Measurements from ENCODE around the gene ZNF488.

ZNF488 gene

GRCh38 chr10:47366731-47367460 is 17.2 kb downstream of the ZNF488 start:
- DNase-seq (ENCODE audit: low read depth in 2 of 2): no peak

GRCh38 chr10:47366181-47366631 is 17.9 kb downstream of the ZNF488 start:
- no peak for DNase-seq (ENCODE audit: low read depth in 2 of 2)

DNA sequence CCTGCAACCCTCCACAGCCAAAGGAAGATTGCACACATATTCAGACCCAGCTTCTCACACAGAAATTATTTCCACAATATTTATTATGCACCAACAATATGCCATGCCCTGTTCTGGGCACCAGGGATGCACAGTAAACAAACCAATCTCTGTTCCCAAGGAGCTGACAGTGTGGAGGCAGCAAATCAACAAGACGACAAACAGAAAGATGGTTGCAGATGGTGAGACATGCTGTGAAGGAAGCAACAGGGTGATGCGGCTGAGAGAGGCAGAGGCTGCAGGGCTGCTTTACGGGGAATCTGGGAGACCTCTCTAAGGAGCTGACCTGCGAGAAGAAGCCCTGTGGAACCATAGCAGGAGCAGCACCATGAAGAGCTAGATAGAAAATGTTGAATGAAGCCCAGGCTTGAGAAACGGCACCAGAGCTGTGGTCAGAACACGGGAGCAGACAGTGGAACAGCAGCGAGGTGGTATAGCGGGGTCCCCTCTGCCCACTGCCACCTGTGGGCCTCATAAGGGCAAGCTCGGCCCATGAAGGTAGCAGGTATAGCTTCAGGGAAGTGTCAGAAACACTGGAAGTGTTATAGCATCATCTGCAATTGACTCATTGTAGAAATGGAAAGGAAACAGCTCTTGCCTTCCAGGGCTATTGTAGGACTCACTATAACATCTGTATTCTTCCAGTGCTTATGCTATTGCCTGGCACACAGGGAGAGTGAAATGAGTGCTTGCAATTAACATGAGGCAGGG is 18.5 kb downstream of the ZNF488 start:
- no peak for DNase-seq (ENCODE audit: low read depth in 2 of 2)

DNA sequence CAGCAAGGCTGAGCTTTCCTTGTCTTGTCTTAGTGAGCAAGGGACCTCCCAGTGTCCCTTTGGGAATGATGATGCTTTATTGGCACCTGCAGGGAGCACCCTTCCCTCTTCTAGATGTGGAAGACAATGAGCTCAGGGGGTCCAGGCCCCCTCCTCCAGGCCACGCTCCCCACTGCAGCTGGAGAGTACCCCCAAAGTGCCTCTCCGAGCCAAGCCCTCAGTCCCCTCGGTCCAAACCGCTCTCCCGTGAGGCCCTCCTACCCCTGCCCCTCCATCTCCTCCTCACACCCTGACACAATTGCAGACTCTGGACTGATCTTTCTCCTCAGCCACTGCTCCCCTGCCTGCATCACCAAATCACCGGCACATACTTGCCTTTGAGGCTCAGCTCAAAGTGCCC is 19.2 kb downstream of the ZNF488 start:
- no peak for DNase-seq (ENCODE audit: low read depth in 2 of 2)

DNA sequence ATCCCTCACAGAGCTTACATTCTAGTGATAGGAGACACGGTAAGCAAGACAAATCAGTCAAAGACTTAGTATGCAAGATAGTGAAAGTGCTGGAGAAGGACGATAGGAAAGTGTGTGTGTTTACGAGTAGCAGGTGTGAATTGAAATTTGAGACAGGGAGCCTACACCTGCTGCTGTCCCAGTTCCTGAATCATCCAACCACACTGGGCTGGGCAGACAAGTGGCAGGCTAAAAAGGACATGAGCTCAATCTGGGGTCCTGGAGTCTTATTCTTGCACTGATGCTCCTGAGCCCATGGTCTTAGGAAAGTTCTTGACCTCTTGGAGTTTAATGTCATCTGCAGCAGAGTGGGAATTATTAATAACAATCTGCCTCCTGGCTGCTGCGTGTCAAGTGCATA is 19.7 kb downstream of the ZNF488 start:
- no peak for DNase-seq (ENCODE audit: low read depth in 2 of 2)

- DNase-seq (ENCODE audit: low read depth in 2 of 2): no peak
Observed at GRCh38 chr10:47363781-47364180, 20.3 kb downstream of the ZNF488 start.

DNA sequence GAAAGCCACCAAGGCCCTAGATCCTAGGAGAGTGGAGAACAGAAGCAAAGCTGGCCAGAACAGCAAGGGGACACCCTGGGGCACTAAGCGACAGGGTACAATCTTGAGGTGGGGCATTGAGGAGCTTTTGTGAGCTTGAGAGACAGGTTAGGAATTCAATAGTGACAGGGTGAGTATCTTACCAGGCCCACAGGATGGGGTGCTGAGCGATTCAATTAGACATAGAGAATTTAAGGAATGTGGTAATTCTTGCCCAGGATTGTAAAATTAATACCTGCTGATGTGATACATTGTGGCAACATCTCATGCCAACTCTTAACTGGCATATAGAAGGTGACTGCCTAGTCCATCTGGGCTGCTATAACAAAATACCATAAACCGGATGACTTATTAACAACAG is 21.9 kb downstream of the ZNF488 start:
- no peak for DNase-seq (ENCODE audit: low read depth in 2 of 2)

DNA sequence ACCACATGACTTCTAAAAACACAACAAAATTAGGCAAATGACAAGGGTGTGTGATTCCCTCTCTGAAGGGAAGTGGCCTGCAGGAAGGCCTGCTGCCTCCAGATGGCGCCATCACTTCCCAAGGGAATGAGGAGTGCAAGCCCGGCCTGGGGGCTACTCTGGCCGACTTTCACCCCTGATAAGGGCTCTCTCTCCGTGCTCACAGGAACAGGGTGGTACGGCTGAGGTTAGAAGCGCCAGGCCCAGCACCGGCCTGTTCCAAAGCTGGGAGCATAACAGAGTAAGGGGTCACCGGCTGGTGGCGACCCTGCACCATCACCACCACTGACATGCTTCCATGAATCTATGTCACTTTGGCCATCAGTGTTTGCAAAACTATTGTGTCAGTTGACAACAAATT is 22.8 kb downstream of the ZNF488 start:
- DNase-seq (ENCODE audit: low read depth in 2 of 2): no peak

- no peak for DNase-seq (ENCODE audit: low read depth in 2 of 2)
Observed at GRCh38 chr10:47360419-47361040, 23.6 kb downstream of the ZNF488 start.

DNA sequence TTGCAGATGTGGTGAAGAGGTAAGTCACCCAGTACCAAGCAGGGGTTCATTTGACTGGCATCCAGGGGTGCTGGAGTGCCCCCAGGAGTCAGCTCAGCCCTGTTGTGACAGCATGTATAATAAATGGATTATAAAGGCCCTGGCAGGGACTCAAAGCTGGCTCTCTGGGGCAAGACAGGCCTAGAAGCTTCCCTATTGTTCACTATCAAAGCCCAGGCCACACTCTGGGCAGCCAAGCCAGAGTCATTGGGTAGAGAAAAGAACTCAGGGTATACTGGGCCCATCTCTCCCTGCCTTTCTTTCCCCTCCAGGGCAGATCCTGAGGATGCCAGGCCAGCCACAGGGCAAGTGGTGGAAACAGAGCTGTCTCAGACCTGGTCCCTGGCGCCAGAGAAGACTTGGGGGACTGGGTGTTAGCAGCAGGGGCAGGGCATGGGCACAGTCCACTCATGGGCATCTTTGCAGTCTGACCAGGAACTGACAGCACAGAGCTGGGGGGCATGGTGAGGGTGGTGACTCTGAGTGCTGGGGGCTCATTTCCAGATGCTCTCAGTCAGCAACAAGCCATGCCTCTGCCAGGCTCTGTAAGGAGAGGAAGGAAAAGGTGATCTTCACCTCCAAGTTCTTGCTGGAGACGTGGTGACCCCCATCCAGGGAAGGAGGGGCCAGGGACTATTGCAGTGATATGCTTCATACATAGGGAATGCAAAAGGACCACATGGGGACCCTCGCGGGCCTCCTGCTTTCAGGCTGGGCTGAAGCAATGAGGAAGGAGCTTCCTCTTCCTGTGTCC is 24.3 kb downstream of the ZNF488 start:
- DNase-seq (ENCODE audit: low read depth in 2 of 2): no peak

DNA sequence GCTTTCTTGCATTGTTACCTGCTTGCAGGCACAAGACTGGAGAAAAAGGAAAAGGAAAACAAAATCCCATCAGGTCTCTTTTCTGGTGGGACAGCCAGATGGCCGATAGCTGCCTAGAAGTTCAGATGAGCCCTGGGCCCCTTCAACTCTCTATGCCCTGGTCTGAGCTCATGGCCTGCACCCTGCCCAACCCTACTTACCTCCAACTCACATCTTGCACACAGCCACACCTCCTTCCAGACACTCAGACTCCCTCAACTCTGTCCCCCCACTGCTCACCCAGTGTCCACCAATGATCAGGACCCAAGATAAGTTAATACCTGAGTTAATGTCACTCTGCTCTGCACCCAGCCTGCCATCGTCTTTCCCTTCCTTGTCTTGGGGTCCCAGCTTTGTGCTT is 25.0 kb downstream of the ZNF488 start:
- no peak for DNase-seq (ENCODE audit: low read depth in 2 of 2)

GRCh38 chr10:47358457-47358856 is 25.6 kb downstream of the ZNF488 start:
- DNase-seq (ENCODE audit: low read depth in 2 of 2): no peak

GRCh38 chr10:47357911-47358310 is 26.2 kb downstream of the ZNF488 start:
- DNase-seq (ENCODE audit: low read depth in 2 of 2): no peak

DNA sequence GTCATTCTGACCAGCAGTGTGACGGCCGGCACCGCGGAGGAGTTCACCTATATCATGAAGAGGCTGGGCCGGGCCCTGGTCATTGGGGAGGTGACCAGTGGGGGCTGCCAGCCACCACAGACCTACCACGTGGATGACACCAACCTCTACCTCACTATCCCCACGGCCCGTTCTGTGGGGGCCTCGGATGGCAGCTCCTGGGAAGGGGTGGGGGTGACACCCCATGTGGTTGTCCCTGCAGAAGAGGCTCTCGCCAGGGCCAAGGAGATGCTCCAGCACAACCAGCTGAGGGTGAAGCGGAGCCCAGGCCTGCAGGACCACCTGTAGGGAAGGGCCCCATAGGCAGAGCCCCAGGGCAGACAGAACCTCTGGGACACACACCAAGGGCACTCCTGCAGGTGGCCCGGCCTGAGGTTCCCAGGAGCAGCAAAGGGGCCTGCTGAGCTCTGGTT is 26.9 kb downstream of the ZNF488 start:
- DNase-seq (ENCODE audit: low read depth in 2 of 2): no peak

DNA sequence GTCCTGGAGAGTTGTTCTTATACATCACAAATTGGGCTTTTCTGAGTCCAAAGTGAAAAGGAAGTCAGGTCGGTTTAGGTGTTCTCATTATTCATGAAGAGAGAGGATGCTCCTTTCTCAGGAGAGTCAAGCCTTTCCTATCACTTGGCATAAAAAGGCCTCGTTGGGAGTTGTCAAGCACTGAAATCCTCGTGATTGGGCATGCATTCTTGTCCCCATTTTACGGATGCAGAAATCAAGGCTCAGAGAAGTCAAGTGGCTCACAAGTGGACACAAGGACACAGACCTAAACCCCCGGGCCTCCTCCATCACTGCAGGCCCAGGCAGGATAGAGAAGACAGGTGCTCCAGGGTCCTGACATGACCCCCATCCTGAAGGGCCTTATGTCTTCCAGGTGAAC is 27.4 kb downstream of the ZNF488 start:
- DNase-seq (ENCODE audit: low read depth in 2 of 2): no peak

DNA sequence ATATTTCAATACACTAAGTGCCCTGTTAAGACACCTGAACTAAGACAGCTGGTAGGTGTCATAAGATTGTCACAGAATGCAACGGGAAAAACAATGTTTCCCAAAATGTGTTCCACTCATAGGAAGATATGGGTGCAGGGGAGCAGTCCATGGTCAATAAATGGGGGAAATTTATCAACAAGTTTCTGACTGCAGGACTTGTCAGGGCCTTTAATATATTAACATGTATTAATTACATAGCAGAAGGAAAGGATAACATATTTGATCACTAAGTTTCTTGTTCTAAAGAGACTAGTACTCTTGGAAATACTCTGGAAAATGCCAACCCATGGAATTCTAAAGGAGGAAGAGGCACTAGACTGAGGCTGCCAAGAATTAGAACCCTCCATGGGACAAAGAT is 29.2 kb downstream of the ZNF488 start:
- DNase-seq (ENCODE audit: low read depth in 2 of 2): no peak

DNA sequence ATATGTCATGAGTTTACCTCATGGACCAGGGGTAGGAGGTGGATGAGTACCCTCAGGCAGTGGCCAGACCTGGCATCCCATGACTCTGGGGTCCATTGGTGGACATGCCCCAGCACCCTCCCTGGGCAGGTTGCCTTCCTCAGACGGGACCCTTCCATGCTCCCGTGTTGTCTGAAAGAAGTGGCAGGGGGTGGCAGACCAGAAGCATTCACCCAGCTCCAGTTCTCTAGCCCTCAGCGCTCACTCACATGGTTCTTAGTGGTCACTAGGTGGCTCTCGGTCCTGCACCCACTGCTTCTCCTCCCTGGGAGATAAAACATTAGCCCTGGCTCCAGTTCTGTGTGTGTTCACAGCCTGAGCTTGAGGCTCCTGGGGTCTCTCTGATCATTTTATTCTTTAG is 29.9 kb downstream of the ZNF488 start:
- no peak for DNase-seq (ENCODE audit: low read depth in 2 of 2)

DNA sequence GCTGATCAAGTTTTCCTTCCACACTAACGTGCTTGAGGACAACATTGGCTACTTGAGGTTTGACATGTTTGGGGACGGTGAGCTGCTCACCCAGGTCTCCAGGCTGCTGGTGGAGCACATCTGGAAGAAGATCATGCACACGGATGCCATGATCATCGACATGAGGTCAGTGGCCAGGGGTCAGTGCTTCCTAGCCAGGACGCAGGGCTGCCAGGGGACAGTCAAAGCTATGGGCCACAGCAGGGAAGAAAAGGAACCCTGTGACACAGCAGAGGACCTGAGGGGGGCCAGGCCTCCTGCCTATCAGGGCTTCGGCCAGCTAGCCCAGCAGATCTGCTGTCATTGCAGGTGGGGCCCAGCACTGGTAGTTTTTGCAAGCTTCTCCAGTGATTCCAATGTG is 30.7 kb downstream of the ZNF488 start:
- no peak for DNase-seq (ENCODE audit: low read depth in 2 of 2)

- DNase-seq (ENCODE audit: low read depth in 2 of 2): no peak
Observed at GRCh38 chr10:47351899-47352815, 31.9 kb downstream of the ZNF488 start.

DNA sequence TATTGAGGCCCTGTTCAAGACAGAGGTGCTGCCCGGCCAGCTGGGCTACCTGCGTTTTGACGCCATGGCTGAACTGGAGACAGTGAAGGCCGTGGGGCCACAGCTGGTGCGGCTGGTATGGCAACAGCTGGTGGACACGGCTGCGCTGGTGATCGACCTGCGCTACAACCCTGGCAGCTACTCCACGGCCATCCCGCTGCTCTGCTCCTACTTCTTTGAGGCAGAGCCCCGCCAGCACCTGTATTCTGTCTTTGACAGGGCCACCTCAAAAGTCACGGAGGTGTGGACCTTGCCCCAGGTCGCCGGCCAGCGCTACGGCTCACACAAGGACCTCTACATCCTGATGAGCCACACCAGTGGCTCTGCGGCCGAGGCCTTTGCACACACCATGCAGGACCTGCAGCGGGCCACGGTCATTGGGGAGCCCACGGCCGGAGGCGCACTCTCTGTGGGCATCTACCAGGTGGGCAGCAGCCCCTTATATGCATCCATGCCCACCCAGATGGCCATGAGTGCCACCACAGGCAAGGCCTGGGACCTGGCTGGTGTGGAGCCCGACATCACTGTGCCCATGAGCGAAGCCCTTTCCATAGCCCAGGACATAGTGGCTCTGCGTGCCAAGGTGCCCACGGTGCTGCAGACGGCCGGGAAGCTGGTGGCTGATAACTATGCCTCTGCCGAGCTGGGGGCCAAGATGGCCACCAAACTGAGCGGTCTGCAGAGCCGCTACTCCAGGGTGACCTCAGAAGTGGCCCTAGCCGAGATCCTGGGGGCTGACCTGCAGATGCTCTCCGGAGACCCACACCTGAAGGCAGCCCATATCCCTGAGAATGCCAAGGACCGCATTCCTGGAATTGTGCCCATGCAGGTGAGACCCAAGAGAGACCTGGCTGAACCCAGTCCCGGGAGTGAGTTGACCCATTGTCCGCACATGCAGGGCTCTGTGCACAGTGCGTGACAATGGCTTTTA is 33.1 kb downstream of the ZNF488 start:
- no peak for DNase-seq (ENCODE audit: low read depth in 2 of 2)

All from stimulated activated CD8-positive, alpha-beta memory T cell treated with anti-CD3 and anti-CD28 coated beads, Interleukin-15, amount 100 ng/mL, for 4 hours (primary cell).